Ramos (cell line): Measurements from ENCODE around the gene TBC1D5.
"Not testable (repeated sequence)": the region's sequence is repeated elsewhere in the genome, so short reads cannot be mapped to it uniquely, and the experiment has no call there.

ENCODE experiments used
- in situ Hi-C: fragments of 300-500 bp; cut with MboI; formaldehyde crosslinking; loops from one replicate; pipeline ENCODE4 v1.14.3; 2022; ENCODE audit warnings: low sequenced_read_pairs; ENCODE audit not compliant: unreplicated experiment

The TBC1D5 gene

GRCh38 chr3:17136136-17136721 is 606.2 kb downstream of the TBC1D5 start:
- in situ Hi-C loops = no loop called here

- in situ Hi-C loops = no loop called here
Measured at GRCh38 chr3:17135696-17136095, 606.7 kb downstream of the TBC1D5 start.

GRCh38 chr3:17133632-17134545 is 608.5 kb downstream of the TBC1D5 start:
- in situ Hi-C loops = no loop called here

GRCh38 chr3:17132286-17133115 is 609.9 kb downstream of the TBC1D5 start:
- in situ Hi-C loops = no loop called here

- in situ Hi-C loops = no loop called here
Measured at GRCh38 chr3:17130956-17131355, 611.5 kb downstream of the TBC1D5 start.

- in situ Hi-C loops = no loop called here
Measured at GRCh38 chr3:17129556-17129955, 612.9 kb downstream of the TBC1D5 start.

- in situ Hi-C loops = not testable (repeated sequence)
Measured at GRCh38 chr3:17128671-17129070, 613.8 kb downstream of the TBC1D5 start.

- in situ Hi-C loops = no loop called here
Measured at GRCh38 chr3:17125738-17126442, 616.5 kb downstream of the TBC1D5 start.

GRCh38 chr3:17122758-17123157 is 619.7 kb downstream of the TBC1D5 start:
- in situ Hi-C loops = no loop called here

- in situ Hi-C loops = no loop called here
Measured at GRCh38 chr3:17121336-17121735, 621.1 kb downstream of the TBC1D5 start.

GRCh38 chr3:17120115-17120514 is 622.3 kb downstream of the TBC1D5 start:
- in situ Hi-C loops = no loop called here

- in situ Hi-C loops = no loop called here
Measured at GRCh38 chr3:17119201-17120072, 623.0 kb downstream of the TBC1D5 start.

GRCh38 chr3:17118771-17119170 is 623.7 kb downstream of the TBC1D5 start:
- in situ Hi-C loops = no loop called here

GRCh38 chr3:17116007-17116600 is 626.3 kb downstream of the TBC1D5 start:
- in situ Hi-C loops = no loop called here

GRCh38 chr3:17115186-17115585 is 627.2 kb downstream of the TBC1D5 start:
- in situ Hi-C loops = no loop called here

GRCh38 chr3:17111586-17111985 is 630.8 kb downstream of the TBC1D5 start:
- in situ Hi-C loops = no loop called here

GRCh38 chr3:17110660-17111396 is 631.6 kb downstream of the TBC1D5 start:
- in situ Hi-C loops = no loop called here
